ENCODE results near the gene FBXL13.

FBXL13 gene

GRCh38 chr7:102890971-102891692 lies 183.5 kb downstream of the FBXL13 start:
- TF ChIP-seq CTCF (conservative IDR thresholded peaks at IDR 0.05; ENCODE audit: control insufficient read depth, insufficient read depth, low read depth, low read length): no peak

DNA sequence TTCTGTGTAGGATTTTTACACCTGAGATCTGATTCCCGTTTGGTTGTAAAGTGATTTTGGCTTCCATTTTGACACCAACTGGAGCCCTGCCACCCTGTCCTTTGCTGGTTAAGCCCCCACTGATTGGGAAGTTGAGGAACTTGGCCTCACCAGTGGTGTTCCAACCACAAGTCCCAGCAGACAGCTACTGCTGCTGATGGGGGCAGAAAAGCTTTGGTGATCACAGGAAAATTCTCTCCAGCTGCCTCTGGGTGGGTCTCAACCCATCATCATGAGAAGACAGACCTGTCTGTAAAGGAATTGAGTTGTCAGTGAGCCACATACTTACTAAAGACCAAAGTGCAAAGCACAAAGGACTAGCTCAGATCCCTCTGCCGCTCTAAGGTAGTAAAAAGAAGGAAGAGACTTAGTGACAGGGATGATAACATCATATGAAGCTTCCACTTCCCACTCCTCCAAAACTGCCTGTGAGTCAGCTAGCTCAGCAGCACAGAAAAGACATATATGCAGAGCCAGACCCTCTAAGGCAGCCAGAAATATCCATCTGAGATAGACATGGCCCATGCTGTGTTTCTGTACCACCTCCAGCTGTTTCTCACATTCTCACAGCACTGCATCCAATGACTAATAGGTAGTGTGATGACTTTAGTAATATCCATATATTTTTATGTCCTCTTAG lies 184.2 kb downstream of the FBXL13 start:
- TF ChIP-seq CTCF (conservative IDR thresholded peaks at IDR 0.05; ENCODE audit: control insufficient read depth, insufficient read depth, low read depth, low read length): no peak
- peak; percentile 93 for DNase-seq (ENCODE audit: low read depth)
- H3K4me3 ChIP-seq (ENCODE audit: control insufficient read depth, low read depth, low read length): no peak overlapping the region

More at GRCh38 chr7:102890971-102891692, 183.5 kb downstream of the FBXL13 start:
- H3K4me3 ChIP-seq (ENCODE audit: control insufficient read depth, low read depth, low read length): no peak overlapping the region
- DNase-seq (ENCODE audit: low read depth): no peak

DNA sequence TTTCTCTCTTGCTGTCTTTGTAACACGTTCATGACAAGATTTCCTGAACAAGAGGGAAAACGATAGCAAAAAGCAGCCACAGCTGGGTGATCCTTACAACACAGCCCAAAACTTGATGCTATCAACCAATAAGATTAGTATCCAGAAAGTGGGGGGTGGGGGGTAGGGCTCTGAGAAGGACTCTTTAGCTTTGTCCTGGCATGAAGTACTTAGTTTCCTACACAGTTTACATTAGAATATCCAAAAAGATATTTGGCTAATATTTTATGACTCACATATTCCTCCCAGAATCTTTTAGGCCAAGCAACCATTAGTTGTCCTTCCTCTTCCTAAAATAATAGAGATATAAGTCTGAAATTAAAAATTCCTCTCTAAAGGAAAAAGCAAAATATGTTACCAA lies 184.7 kb downstream of the FBXL13 start:
- no peak for DNase-seq (ENCODE audit: low read depth)
- H3K4me3 ChIP-seq (ENCODE audit: control insufficient read depth, low read depth, low read length): no peak overlapping the region
- no peak for TF ChIP-seq CTCF (conservative IDR thresholded peaks at IDR 0.05; ENCODE audit: control insufficient read depth, insufficient read depth, low read depth, low read length)

GRCh38 chr7:102888561-102889233 lies 185.9 kb downstream of the FBXL13 start:
- TF ChIP-seq CTCF (conservative IDR thresholded peaks at IDR 0.05; ENCODE audit: control insufficient read depth, insufficient read depth, low read depth, low read length): no peak
- DNase-seq (ENCODE audit: low read depth): no peak
- no peak overlapping the region for H3K4me3 ChIP-seq (ENCODE audit: control insufficient read depth, low read depth, low read length)

- TF ChIP-seq CTCF (conservative IDR thresholded peaks at IDR 0.05; ENCODE audit: control insufficient read depth, insufficient read depth, low read depth, low read length): no peak
- H3K4me3 ChIP-seq (ENCODE audit: control insufficient read depth, low read depth, low read length): no peak overlapping the region
- DNase-seq (ENCODE audit: low read depth): peak; percentile 84
These were observed 191.3 kb downstream of the FBXL13 start for GRCh38 chr7:102883098-102883860.

- TF ChIP-seq CTCF (conservative IDR thresholded peaks at IDR 0.05; ENCODE audit: control insufficient read depth, insufficient read depth, low read depth, low read length): peak; percentile 5
- H3K4me3 ChIP-seq (ENCODE audit: control insufficient read depth, low read depth, low read length): no peak overlapping the region
- DNase-seq (ENCODE audit: low read depth): peak; percentile 99
These were observed 198.8 kb downstream of the FBXL13 start for GRCh38 chr7:102875700-102876295.

Data from fibroblast of mammary gland (primary cell).